Uterus (tissue), 4 donors: Measurements from ENCODE around the gene TRA2B. TPM values are rescaled to one million over a fixed set of nuclear protein-coding genes. Genes with fewer than 3 reads are reported as not detected.

Experiments
- DNase-seq, 2 donors: peaks; one replicate each; pipeline ENCODE4 v3.0.0-alpha.2; 2019 to 2020
- H3K27ac ChIP-seq, 2 donors: fragments of 200-600 bp; sonication (generic); 1 replicate in 1 of 2; 2 replicates in 1 of 2; pipeline ENCODE4 v1.5.1; 2016 to 2018
- H3K27me3 ChIP-seq, 2 donors: fragments of 200-600 bp; sonication (generic); one replicate each; pipeline ENCODE4 v1.5.1; 2018 to 2019; ENCODE audit warnings: control low read depth in 1 of 2
- H3K36me3 ChIP-seq, 2 donors: fragments of 200-600 bp; sonication (generic); one replicate each; pipeline ENCODE4 v1.5.1; 2019; ENCODE audit warnings: control low read depth in 1 of 2
- H3K4me1 ChIP-seq, 2 donors: fragments of 200-600 bp; sonication (generic); one replicate each; pipeline ENCODE4 v1.5.1; 2018 to 2019; ENCODE audit warnings: control low read depth in 1 of 2
- H3K4me3 ChIP-seq, 2 donors: fragments of 200-600 bp; sonication (generic); 1 replicate in 1 of 2; 2 replicates in 1 of 2; pipeline ENCODE4 v1.5.1; 2018 to 2019; ENCODE audit warnings: mild to moderate bottlenecking in 1 of 2
- H3K9me3 ChIP-seq, 2 donors: fragments of 200-600 bp; sonication (generic); one replicate each; pipeline ENCODE4 v1.5.1; 2019; ENCODE audit warnings: control low read depth in 1 of 2
- POLR2A ChIP-seq, 2 donors: fragments of 450-650 bp; IDR thresholded peaks; one replicate each; pipeline ENCODE4 v1.6.1; 2016; ENCODE audit warnings: antibody characterized with exemption in 2 of 2, mild to moderate bottlenecking in 1 of 2, moderate library complexity in 1 of 2
- intact Hi-C: fragments of 100-400 bp; cut with DNase I; formaldehyde crosslinking; loops from one replicate; pipeline ENCODE4 v1.15.1; 2023; ENCODE audit warnings: low total_unique reads
- total RNA-seq, 4 donors: library from RNA; depleted of rRNA in 3 of 4; stranded (reverse); fragments of >200 nt in 3 of 4; gene quantifications; one replicate each; pipeline versions ENCODE4 v1.1.0 to v1.2.4, GENCODE V29; 2014 to 2023
- TF ChIP-seq, protein P1 (sequence below), 4 experiments: fragments of 200-600 bp in 2 of 4; fragments of 450-650 bp in 2 of 4; sonication (generic) in 2 of 4; IDR thresholded peaks; one replicate each; pipeline ENCODE4 v1.5.1; 2016 to 2019; ENCODE audit warnings: antibody characterized with exemption in 4 of 4, mild to moderate bottlenecking in 2 of 4, moderate library complexity in 1 of 4
- donor health status: DM: yes; HTN: yes; CAD: no.

The TRA2B gene
- total RNA-seq, 4 donors from 2014 or later: 33.8 to 425 (median 173) TPM

DNA sequence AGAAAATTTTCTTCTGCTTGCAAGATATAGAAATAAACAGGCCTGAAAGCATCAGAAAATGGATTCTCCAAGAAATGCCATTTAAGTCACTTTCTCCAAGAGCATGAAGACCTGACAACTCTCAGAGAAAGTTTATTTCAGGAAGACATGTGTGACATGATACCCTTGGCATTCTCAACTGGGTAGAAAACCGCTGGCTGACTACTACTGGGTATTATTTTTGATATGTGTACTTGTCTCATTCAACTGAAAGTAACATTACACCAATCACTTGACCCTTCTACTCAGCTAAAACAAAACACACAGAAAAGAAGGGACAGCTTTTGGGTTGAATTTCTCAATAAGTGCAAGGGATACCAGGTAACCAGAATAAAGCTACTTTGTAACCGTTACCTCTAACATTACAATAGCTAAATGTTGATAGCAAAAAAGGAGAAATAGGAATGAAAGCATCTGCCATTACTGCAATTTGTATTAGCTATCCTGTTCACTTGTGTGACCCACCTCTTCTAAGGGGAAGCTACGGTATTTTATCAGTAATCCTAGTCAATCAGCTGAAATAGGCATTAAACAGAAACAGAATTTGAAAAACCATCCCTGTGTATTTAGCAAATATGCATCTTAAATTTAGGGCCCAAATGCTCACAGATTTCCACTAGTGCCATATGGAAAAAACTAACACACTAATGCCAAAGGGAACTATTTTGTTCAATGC lies 7.3 kb downstream of the TRA2B start:
- intact Hi-C loops: loop anchor here (10.0 kb wide), 1 partner anchor 874 kb away; the partner anchor contains the start of gene RFC4
- no peak overlapping the region for H3K4me3 ChIP-seq
- no peaks in the 10 kb centered on the region for H3K36me3 ChIP-seq
- peaks cover 21 to 23% of the 10 kb centered on the region in 2 donors for H3K4me1 ChIP-seq
- TF ChIP-seq, protein P1, sequence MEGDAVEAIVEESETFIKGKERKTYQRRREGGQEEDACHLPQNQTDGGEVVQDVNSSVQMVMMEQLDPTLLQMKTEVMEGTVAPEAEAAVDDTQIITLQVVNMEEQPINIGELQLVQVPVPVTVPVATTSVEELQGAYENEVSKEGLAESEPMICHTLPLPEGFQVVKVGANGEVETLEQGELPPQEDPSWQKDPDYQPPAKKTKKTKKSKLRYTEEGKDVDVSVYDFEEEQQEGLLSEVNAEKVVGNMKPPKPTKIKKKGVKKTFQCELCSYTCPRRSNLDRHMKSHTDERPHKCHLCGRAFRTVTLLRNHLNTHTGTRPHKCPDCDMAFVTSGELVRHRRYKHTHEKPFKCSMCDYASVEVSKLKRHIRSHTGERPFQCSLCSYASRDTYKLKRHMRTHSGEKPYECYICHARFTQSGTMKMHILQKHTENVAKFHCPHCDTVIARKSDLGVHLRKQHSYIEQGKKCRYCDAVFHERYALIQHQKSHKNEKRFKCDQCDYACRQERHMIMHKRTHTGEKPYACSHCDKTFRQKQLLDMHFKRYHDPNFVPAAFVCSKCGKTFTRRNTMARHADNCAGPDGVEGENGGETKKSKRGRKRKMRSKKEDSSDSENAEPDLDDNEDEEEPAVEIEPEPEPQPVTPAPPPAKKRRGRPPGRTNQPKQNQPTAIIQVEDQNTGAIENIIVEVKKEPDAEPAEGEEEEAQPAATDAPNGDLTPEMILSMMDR (IDR thresholded peaks at IDR 0.05): no peak
- TF ChIP-seq POLR2A (IDR thresholded peaks at IDR 0.05): no peak
- H3K27ac ChIP-seq: no peak overlapping the region
- no peak for DNase-seq
- no peaks in the 10 kb centered on the region for H3K27me3 ChIP-seq
- no peaks in the 10 kb centered on the region for H3K9me3 ChIP-seq

DNA sequence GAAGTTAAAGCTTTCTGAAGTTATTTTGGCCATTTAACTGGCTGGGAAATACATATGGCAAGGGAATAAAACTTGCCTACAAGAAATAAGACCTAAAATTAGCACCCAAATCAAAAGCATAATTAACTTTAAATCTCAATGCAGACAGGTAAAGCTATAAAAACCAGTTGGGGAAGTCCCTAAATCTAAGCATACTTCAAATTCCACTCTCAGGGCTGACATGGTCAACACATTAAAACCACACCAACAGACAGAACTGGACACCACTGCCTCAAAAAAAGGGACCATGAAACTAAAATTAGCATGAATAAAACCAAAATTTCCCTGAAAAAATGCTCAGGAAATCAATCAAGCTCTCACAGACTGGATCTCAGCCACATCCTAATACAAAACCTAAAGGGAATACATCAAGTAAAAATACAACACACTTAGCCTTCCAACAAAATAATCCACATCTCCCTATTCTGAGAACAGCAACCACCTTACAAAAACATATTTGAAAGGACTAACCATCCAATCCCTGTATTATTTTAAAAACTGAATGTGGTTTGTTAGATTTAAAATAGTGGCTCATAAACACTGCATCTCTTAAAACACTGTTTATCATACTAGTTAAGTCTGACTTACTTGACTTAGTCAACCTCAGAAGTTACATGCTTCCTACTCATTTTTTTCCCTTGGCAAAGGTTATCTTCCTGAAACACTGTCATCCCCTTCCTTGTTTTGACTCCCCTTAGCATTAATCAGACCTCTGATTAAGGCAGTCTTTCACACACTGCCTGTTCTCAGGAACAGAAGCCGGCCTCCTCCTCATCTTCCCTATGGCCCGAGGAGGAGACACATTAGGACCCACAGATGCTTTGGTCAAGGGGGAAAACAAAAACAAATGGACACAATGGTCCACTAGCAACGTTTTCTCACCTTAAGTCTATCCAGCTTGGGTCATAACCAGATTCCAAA lies 8.3 kb downstream of the TRA2B start:
- intact Hi-C loops: loop anchor here (10.0 kb wide), 1 partner anchor 875 kb away; the partner anchor contains the start of gene RFC4
- H3K27me3 ChIP-seq: no peaks in the 10 kb centered on the region
- H3K9me3 ChIP-seq: no peaks in the 10 kb centered on the region
- peak overlapping the region in 1 of 2 donors; percentile 37 for H3K27ac ChIP-seq
- no peaks in the 10 kb centered on the region for H3K36me3 ChIP-seq
- peaks cover 21 to 23% of the 10 kb centered on the region in 2 donors for H3K4me1 ChIP-seq
- H3K4me3 ChIP-seq: no peak overlapping the region
- DNase-seq: no peak
- no peak for TF ChIP-seq POLR2A (IDR thresholded peaks at IDR 0.05)
- TF ChIP-seq, protein P1 (IDR thresholded peaks at IDR 0.05): no peak

DNA sequence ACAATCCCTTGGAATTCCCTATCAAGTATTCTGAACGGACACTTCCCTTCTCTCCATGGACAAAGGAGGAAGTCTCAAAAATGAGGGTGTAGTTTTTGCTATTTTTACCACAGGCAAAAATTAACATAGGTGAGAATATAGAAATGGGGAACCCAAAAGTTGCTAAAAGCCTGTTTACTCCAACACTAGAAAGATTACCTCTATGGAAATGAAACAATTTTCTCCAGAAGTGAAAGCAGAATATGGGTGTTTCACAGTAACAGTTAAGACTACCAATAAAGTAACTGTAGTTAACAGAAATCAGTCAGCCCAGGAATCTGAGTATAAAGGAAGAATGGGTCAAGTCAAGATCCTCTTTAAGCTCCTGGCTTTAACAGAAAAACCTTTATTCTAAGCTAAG lies 9.3 kb downstream of the TRA2B start:
- intact Hi-C loops: no loop called here
- DNase-seq: no peak
- no peak for TF ChIP-seq POLR2A (IDR thresholded peaks at IDR 0.05)
- TF ChIP-seq, protein P1 (IDR thresholded peaks at IDR 0.05): no peak
- H3K27me3 ChIP-seq: no peaks in the 10 kb centered on the region
- H3K36me3 ChIP-seq: no peaks in the 10 kb centered on the region
- no peak overlapping the region for H3K4me3 ChIP-seq
- peak overlapping the region in 1 of 2 donors; percentile 37 for H3K27ac ChIP-seq
- peaks cover 21 to 23% of the 10 kb centered on the region in 2 donors for H3K4me1 ChIP-seq
- H3K9me3 ChIP-seq: no peaks in the 10 kb centered on the region

DNA sequence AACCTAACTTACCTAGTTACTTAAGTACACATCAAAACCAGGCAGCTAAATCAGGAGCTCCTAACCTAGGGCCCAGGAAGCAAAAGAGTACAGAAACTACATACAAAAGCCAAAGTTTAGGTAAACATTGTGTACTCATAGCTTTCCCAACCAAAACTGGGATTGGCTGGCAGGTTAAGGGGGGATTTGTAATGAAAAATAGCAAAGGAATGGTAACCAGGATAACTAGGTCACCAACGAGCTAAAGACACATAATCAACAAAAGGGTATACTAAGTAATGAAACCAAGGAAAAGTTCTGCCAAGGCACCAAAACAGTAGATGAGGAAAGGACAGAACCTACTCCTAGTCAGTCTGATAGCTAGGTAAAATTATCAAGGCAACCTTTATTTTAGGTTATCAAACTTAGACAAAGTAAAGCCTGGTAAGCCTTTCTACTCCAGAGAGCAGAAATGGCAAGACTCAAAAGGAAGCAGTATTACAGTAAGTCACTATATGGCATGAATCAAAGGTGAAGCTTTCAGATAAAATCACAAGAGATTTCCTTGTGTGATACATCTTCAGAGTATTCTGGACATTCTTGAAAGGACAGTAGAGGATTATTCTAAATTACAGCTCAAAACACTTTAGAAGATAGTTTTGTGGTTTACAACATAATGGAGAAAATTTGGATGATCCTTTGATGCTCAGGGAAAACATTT lies 10.2 kb downstream of the TRA2B start:
- no peak overlapping the region for H3K4me3 ChIP-seq
- H3K36me3 ChIP-seq: no peaks in the 10 kb centered on the region
- no peaks in the 10 kb centered on the region for H3K27me3 ChIP-seq
- DNase-seq: no peak
- peaks cover 21 to 23% of the 10 kb centered on the region in 2 donors for H3K4me1 ChIP-seq
- intact Hi-C loops: no loop called here
- H3K27ac ChIP-seq: peak overlapping the region in 1 of 2 donors; percentile 37
- no peaks in the 10 kb centered on the region for H3K9me3 ChIP-seq
- no peak for TF ChIP-seq POLR2A (IDR thresholded peaks at IDR 0.05)
- TF ChIP-seq, protein P1 (IDR thresholded peaks at IDR 0.05): no peak
